HEK293 (cell line): ENCODE results near the gene TMIGD2.

Experiments
- GFI1B ChIP-seq: fragments of 450-650 bp; formaldehyde crosslinking; IDR thresholded peaks from 2 replicates; pipeline ENCODE4 v1.5.1; 2016; ENCODE audit warnings: missing biosample characterization, missing genetic modification characterization
- INSM2 ChIP-seq: fragments of 450-650 bp; formaldehyde crosslinking; IDR thresholded peaks from 2 replicates; pipeline ENCODE4 v1.5.1; 2016; ENCODE audit warnings: missing biosample characterization, missing genetic modification characterization
- PBX3 ChIP-seq: sonication (generic); formaldehyde crosslinking; IDR thresholded peaks from 2 replicates; pipeline ENCODE4 v1.8.1; 2022; ENCODE audit warnings: mild to moderate bottlenecking, moderate library complexity, missing genetic modification reagents
- PRDM10 ChIP-seq: fragments of 450-650 bp; formaldehyde crosslinking; IDR thresholded peaks from 2 replicates; pipeline ENCODE4 v1.5.1; 2016; ENCODE audit warnings: missing biosample characterization, missing genetic modification characterization
- TRIM28 ChIP-seq: IDR thresholded peaks from 2 replicates; pipeline ENCODE4 v1.6.1; 2011; ENCODE audit warnings: low read length, control low read depth, borderline replicate concordance
- WT1 ChIP-seq: fragments of 450-650 bp; formaldehyde crosslinking; IDR thresholded peaks from 2 replicates; pipeline ENCODE4 v1.5.1; 2016; ENCODE audit warnings: missing biosample characterization, missing genetic modification characterization
- ZBTB7A ChIP-seq: fragments of 450-650 bp; formaldehyde crosslinking; IDR thresholded peaks from 2 replicates; pipeline ENCODE4 v1.5.1; 2016; ENCODE audit warnings: low read depth, missing biosample characterization, missing genetic modification characterization
- ZBTB8A ChIP-seq: fragments of 450-650 bp; formaldehyde crosslinking; IDR thresholded peaks from 2 replicates; pipeline ENCODE4 v1.5.1; 2016; ENCODE audit warnings: missing biosample characterization, missing genetic modification characterization
- ZFHX2 ChIP-seq: fragments of 450-650 bp; formaldehyde crosslinking; conservative IDR thresholded peaks from 2 replicates; pipeline ENCODE4 v1.5.1; 2016; ENCODE audit warnings: missing biosample characterization, missing genetic modification characterization
- ZNF214 ChIP-seq: fragments of 450-650 bp; formaldehyde crosslinking; IDR thresholded peaks from 2 replicates; pipeline ENCODE4 v1.5.1; 2017; ENCODE audit warnings: missing biosample characterization, mild to moderate bottlenecking, missing genetic modification characterization, borderline replicate concordance
- ZNF221 ChIP-seq: fragments of 450-650 bp; formaldehyde crosslinking; IDR thresholded peaks from 2 replicates; pipeline ENCODE4 v1.5.1; 2017; ENCODE audit warnings: missing biosample characterization, missing genetic modification characterization, borderline replicate concordance
- ZNF280D ChIP-seq: fragments of 450-650 bp; formaldehyde crosslinking; IDR thresholded peaks from 2 replicates; pipeline ENCODE4 v1.5.1; 2016; ENCODE audit warnings: missing biosample characterization, missing genetic modification characterization
- ZNF292 ChIP-seq: fragments of 450-650 bp; formaldehyde crosslinking; IDR thresholded peaks from 2 replicates; pipeline ENCODE4 v1.5.1; 2016; ENCODE audit warnings: low read depth, missing biosample characterization, missing genetic modification characterization, borderline replicate concordance
- ZNF518A ChIP-seq: fragments of 450-650 bp; formaldehyde crosslinking; conservative IDR thresholded peaks from 2 replicates; pipeline ENCODE4 v1.5.1; 2016; ENCODE audit warnings: low read depth, missing biosample characterization, missing genetic modification characterization
- ZNF610 ChIP-seq: fragments of 450-650 bp; formaldehyde crosslinking; IDR thresholded peaks from 2 replicates; pipeline ENCODE4 v1.5.1; 2016; ENCODE audit warnings: missing biosample characterization, missing genetic modification characterization, borderline replicate concordance
- ZNF76 ChIP-seq: fragments of 450-650 bp; formaldehyde crosslinking; IDR thresholded peaks from 2 replicates; pipeline ENCODE4; 2016; ENCODE audit warnings: low read depth, missing biosample characterization, missing genetic modification characterization, borderline replicate concordance
- ZNF768 ChIP-seq: fragments of 450-650 bp; formaldehyde crosslinking; IDR thresholded peaks from 2 replicates; pipeline ENCODE4 v1.5.1; 2018; ENCODE audit warnings: missing biosample characterization, mild to moderate bottlenecking, missing genetic modification characterization
- ZNF785 ChIP-seq: fragments of 450-650 bp; formaldehyde crosslinking; IDR thresholded peaks from 2 replicates; pipeline ENCODE4 v1.5.1; 2016; ENCODE audit warnings: missing biosample characterization, missing genetic modification characterization
- ZSCAN18 ChIP-seq: fragments of 450-650 bp; formaldehyde crosslinking; IDR thresholded peaks from 2 replicates; pipeline ENCODE4 v1.5.1; 2016; ENCODE audit warnings: missing biosample characterization, missing genetic modification characterization

Gene TMIGD2

GRCh38 chr19:4334929-4335570, 32.9 kb upstream of the TMIGD2 start (continued):
- no peak for TF ChIP-seq PBX3 (CRISPR knock-in tag)
- 0 out of 2 replicates have a peak, but pooled peaks have one; percentile 60 for TF ChIP-seq ZNF785
- TF ChIP-seq ZNF610 (tag by site-specific recombination), result no peak
- TF ChIP-seq ZNF518A (tag by site-specific recombination), result no peak
- TF ChIP-seq ZNF292 (tag by site-specific recombination), result no peak
- TF ChIP-seq PRDM10 (tag by site-specific recombination), result no peak
- 0 out of 2 replicates have a peak, but pooled peaks have one; percentile 12 for TF ChIP-seq ZBTB7A (tag by site-specific recombination)
- no peak for TF ChIP-seq WT1 (tag by site-specific recombination)
- TF ChIP-seq ZFHX2 (tag by site-specific recombination), result peak; percentile 99
- no peak for TF ChIP-seq GFI1B
- TF ChIP-seq ZNF214 (tag by site-specific recombination), result no peak
- no peak for TF ChIP-seq ZNF768 (tag by site-specific recombination)
- no peak for TF ChIP-seq ZBTB8A (tag by site-specific recombination)
- no peak for TF ChIP-seq ZSCAN18
- TF ChIP-seq TRIM28, result no peak
- TF ChIP-seq ZNF280D (tag by site-specific recombination), result no peak
- no peak for TF ChIP-seq INSM2
- no peak for TF ChIP-seq ZNF76
- no peak for TF ChIP-seq ZNF221 (tag by site-specific recombination)
